Measurements from ENCODE around the gene GNB1L.

- TF ChIP-seq CTCF (IDR thresholded peaks at IDR 0.05) (no peak), REST (IDR thresholded peaks at IDR 0.05; ENCODE audit: insufficient read depth in 1 of 2, low read depth in 2 of 2, low read length in 1 of 2) (no peak), POLR2AphosphoS5 (IDR thresholded peaks at IDR 0.05; ENCODE audit: low read depth, low read length) (no peak)
Measured at GRCh38 chr22:19814428-19814827, 40.2 kb downstream of the GNB1L start.

Measured in Panc1 (cell line).